GM19351 (cell line): Measurements from ENCODE around the gene CABP5.

Experiments used
- ATAC-seq: cut with Tn5 transposase; IDR thresholded peaks from one replicate; pipeline ENCODE4 v1.9.1; 2021; ENCODE audit warnings: mild to moderate bottlenecking, moderate library complexity; ENCODE audit not compliant: unreplicated experiment

CABP5 gene

DNA sequence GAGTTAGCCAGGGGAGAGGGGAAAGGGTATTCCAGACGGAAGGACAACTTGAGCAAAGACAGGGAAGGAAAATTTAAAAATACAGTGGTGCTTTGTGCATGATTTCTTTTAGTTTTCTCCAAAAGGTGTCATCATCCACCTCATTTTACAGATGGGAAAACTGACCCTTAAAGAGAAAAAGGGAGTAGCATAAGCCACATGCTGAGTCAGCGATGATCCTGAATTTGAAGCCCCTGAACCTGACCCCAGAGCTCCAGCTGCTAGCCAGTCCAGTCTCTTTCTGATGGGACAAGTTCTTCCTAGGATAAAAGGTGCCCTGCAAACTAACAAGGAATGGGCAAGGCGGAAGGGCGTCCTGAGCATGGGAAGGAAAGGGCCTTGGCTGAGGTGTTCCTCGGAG lies 10.3 kb downstream of the CABP5 start:
- ATAC-seq = no peak

- ATAC-seq = no peak
Observed at GRCh38 chr19:48030073-48030472, 13.8 kb downstream of the CABP5 start.

GRCh38 chr19:48029431-48029830 lies 14.4 kb downstream of the CABP5 start:
- no peak for ATAC-seq

GRCh38 chr19:48025480-48025879 lies 18.4 kb downstream of the CABP5 start:
- ATAC-seq = no peak

- no peak for ATAC-seq
Observed at GRCh38 chr19:48023518-48023917, 20.4 kb downstream of the CABP5 start.

- no peak for ATAC-seq
Observed at GRCh38 chr19:48023011-48023410, 20.9 kb downstream of the CABP5 start.

DNA sequence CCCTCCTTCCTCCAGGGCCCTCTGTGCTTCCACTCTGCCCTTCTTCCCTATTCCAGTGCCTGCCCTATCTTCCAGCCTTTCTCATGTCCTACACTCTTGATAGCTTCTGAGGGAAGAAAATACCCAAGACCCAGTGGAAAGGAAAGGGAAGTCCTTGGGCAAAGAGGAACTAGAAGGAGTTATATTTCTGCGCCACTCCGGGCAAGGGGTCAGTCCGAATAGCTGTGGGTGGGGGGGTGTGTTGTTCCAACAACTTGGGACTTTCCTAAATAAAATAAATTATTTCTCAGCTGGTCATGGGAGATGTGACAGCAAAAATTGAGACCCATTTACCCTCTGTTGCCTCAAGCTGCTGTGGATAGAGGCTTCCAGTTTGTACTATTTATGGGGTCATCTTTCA lies 23.2 kb downstream of the CABP5 start:
- ATAC-seq = no peak

- ATAC-seq = no peak
Observed at GRCh38 chr19:48010932-48011758, 32.7 kb downstream of the CABP5 start.

DNA sequence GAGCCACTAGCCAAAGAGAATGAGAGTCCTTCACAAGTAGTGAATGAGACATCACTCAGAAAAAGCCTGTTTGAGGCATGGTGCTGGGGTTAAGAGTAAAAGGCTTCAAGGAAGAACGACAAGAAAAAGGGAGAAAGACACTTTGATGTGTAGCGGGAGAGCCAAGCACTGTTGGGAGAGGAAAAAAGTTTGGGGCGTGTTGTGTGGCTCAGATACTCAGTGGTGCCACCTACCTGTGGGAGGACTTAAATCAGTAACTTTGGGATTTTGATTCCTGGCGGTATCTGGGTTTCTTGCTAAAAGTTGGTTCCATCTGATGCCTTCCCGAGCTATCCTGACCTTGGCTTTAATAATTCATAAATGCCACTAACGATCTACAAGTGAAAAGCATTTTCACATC lies 37.1 kb downstream of the CABP5 start:
- no peak for ATAC-seq

GRCh38 chr19:48004236-48004635 lies 39.6 kb downstream of the CABP5 start:
- no peak for ATAC-seq

DNA sequence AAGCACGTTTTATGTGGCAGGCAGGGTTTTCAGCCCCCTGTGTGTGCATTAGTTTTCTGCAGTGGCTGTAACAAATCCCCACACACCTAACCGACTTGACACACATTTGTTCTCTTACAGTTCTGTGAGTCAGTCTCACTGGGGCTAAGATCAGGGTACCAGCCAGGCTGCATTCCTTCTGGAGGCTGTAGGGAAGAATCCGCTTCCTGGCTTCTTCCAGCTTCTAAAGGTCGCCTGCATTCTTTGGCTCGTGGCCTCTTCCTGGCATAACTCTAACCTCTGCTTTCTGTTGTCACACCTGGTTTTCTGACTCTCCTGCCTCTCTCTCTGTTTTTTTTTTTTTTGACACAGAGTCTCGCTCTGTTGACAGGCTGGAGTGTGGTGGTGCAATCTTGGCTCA lies 43.0 kb downstream of the CABP5 start:
- no peak for ATAC-seq

GRCh38 chr19:47998800-47999199 lies 45.1 kb downstream of the CABP5 start:
- no peak for ATAC-seq

DNA sequence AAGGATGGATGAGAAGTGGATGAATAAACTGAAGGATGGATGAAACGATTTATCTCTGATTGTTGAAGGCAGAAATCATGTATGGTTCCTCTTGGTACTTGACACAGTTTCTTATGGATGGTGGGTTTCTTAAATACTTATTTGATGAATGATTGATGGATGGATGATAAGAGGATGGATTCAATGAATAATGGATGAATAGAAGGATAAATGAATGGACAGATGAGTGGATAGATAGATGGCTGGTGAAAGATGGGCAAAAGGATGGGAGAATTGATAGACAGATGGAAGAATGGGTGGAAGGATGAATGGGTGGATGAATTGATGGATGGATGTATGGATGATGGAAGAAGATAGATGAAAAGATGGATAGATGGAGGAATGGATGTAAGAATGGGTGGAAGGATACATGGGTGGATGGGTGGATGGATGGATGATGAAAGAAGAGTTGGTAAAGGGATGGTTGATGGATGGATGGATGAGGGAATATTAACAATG lies 47.6 kb downstream of the CABP5 start:
- no peak for ATAC-seq

DNA sequence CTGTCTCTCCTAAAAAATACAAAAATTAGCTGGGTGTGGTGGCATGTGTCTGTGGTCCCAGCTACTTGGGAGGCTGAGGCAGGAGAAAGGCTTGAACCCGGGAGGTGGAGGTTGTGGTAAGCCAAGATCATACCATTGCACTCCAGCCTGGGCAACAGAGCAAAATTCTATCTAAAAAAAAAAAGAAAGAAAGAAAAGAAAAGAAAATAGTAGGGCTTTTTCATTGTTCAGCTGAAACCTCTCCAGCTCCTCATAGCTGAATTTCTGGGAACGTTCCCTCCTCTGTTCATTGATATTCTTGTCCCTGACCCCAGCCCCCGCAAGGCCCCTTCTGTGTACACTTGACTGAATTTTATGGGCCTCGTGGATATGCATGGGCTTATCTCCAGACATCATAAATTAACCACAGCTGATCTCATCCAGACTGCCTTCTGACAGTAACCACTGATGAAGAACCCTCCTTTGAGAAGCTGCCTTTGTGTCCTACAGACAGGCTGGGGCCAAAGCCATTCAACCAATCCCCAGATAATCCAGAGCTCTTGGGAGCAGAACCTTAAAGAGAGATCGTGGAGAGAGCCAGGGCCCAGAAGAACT lies 49.6 kb downstream of the CABP5 start, which contains the start of gene ELSPBP1:
Gene ELSPBP1, plus strand, starts transcription at position 424 of the 594 bp plus-strand sequence. CDS start 14,036 bp downstream, outside the sequence.
- no peak for ATAC-seq

- no peak for ATAC-seq
Observed at GRCh38 chr19:47992070-47992469, 51.8 kb downstream of the CABP5 start, which contains the start of gene BSPH1. BSPH1 (minus strand) TSS chr19:47992170; CDS start chr19:47992081, 89 bp downstream.

GRCh38 chr19:47991191-47991808 lies 52.6 kb downstream of the CABP5 start:
- ATAC-seq = no peak
